T-helper 1 cell (primary cell): ENCODE measurements around the gene ATP5F1B.
A peak's percentile ranks its signal among the peaks of the same experiment; 100 is the strongest.

ENCODE experiments used
- DNase-seq, 5 donors: peaks; one replicate each; pipeline ENCODE4 v3.0.0-alpha.2; 2012 to 2020

The ATP5F1B gene

DNA sequence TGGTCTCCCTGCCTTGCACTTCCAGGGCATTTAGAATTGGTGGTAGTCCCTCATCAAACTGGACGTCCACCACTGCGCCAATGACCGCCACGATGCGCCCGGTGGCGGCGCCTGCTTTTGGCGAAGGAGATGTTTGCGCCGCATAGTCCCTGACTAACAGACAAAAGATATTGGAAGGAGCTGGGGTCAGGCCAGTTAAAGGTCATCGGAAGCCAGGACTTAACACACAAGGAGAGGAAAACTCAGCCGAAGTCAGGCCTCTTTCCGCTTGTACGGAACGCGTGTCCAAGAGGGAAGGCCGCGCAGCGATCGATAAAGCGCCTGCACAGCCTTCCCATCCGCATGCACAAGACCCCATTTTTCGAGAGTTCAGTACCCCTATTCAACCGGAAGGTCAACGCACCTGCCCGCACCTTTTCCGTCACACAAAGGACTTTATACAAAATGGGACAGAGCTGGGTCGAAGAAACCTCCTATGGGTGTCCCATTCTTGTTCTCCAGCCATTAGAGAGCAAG is 525 bp downstream of the ATP5F1B start:
- DNase-seq = no peak

DNA sequence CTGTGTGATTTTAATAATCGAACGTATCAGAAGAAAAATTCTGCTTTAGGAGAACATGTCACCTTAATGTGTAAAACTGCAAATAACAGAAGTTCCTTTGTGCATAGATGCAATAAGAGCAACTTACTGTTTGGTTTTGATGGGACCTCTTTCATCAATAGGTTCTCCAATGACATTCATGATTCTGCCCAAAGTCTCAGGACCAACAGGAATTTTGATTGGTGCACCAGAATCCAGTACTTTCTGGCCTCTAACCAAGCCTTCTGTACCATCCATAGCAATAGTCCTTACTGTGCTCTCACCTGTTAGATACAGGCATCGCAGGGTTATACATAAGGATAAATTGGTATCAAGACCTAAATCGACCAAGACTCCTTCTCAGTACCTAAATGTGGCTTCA is 1.1 kb downstream of the ATP5F1B start:
- no peak for DNase-seq

DNA sequence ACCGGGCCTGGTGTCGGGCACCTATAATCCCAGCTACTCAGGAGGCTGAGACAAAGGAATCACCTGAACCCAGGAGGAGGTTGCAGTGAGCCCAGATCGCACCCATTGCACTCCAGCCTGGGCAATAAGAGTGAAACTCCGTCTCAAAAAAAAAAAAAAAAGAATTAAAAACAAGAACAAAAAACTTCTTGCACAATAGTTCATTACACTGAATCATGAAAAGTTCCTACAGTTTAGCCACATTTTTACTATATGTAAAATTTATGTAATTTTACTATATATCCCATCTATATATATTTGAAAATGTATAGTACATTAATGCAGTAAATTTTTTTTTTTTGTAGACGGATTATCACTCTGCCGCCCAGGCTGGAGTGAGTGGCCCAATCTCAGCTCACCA is 4.6 kb downstream of the ATP5F1B start:
- no peak for DNase-seq

DNA sequence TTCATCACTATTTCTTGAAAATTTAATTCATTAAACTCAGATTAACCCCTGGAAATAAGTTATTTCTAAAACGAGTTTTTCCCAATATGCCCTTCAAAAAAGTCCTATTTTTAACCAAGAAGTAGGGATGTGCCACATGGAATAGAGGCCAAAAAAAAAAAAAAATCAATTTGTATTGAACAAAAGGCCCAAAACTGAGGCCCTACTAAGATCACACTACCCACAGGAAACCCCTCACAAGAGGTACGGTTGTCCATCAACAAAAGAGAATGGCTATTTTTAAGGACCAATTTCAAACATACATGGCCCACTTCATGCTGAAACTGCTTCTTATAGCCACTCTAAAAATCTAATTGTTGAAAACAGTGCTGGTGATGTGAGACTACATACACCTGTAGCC is 8.2 kb downstream of the ATP5F1B start:
- DNase-seq = no peak

DNA sequence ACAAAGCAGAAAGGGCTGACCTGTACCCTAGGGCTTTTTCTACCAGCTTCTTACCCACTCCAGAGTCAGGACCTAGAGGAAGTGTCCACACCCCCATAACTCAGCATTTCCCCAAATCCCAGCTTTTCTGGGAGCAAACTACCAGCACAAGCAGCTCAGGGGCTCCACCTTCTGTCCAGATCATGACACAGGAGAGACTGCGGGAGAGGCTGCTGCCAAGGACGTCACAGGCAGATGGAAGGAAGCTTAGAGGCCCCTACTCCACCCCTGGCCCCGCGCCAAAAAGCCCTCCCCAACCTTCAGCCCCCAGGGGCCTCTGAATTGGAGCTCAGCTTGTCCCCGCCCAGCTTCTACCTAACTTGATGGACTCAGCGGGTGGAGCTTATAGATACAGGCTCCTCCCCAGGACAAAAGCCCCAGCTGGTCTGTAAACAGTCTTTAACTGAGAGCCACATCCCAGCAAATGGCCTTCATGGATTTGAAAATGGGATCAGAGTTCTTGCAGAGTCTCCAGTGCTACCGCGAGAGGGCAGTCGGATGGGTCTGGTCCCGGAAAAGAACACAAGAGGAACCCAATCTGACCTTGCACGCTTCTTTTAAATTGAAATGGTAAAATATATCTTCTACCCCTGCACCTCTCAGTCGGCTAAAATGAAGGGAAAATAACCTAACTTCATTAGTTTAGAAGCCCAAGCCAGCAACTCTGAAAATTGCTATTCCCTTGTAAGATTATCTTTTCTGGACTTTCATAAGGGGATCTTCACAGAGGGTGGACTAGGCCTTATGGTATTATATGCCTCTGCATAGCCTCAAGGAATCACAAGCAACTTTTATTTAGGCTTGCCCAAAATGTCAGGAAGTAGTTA is 8.9 kb downstream of the ATP5F1B start:
- peak; percentile 91 to 97 (median 94) for DNase-seq

DNA sequence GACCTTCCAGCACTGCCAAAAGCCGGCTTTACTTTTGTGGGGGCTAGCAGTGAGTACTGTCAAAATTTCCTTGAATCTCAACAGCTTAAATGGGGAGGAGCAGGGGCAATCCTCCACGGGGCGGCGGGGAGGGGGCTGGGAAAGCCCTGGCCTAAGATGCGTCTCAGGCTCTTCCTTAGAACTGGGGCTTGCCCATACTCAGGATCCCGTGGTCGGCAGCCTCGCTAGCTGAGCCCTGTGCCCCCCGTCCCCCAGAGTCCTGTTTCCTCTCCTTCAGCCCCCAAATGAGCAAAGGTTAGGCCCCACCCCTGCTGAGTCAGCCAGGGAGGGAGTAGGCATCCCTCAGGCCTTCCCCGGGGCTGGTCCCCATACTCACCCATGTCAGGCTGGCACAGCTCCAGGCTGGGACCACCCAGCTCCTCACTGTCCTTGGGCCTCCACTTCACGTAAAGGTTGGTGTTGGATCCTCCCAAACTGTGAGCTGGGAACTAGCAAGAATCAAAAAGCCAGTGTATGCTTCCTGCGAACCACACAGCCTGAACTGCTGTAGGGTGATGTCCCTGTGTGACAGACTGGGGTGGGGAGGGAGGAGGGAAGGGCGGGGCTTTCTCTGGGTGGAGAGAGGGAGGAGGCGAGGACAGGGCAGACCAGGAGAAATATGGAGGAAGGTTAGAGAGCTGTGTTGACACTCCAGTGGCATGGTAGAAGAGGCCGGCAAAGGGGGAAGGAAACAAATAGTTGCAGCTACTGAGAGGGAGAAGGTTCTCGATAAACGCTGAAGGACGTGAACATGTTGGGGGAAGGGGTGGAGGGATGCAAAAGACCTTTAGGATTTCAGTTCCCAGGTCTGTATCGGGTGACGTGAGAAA is 9.7 kb downstream of the ATP5F1B start:
- DNase-seq = peak; percentile 70 to 86 (median 81)

DNA sequence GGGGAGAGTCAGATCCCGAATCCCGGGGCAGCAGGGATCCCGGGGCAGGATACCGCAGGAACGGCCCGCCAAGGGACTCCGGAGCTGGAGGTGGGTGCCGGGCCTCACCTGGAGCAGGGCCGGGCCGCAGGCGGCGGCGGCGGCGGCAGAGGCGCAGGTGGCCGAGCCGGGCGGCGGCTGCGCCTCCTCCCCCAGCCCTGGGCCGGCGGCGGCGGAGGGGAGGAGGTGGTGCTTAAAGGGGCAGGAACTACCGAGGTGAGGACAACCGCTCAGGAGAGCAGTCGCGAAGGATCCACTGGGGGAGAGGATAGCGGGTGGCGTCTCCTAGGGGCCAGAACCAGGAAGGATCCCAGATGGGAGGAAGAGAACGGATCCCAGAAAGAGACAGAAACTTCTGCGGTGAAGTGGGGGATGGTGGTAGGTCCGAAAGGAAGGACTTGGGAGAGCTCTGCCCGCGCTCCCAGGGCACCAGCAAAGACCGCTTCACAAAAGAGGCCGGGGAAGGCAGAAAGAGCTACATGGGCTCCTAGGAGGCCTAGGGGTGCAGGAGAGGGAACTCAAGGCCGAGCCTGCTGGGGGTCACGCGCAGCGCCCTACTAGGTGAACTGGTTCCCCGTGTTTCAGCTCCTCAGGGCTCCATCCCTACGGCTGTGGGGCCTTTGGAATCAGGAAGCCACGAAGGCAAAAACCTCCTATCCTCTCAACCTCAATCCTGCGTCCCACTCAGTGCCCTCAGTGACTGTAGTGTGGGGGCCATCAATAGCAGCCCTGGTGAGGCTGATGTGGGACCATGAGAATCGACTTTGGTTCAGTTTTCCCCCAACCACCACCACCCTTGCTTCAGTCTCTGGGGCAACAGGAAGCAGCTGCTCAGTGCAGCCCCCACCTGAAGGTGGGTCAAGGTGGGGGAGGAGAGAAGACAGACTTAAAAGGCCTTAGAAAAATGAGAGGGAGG is 10.7 kb downstream of the ATP5F1B start:
- peak; percentile 43 to 71 (median 56) for DNase-seq

DNA sequence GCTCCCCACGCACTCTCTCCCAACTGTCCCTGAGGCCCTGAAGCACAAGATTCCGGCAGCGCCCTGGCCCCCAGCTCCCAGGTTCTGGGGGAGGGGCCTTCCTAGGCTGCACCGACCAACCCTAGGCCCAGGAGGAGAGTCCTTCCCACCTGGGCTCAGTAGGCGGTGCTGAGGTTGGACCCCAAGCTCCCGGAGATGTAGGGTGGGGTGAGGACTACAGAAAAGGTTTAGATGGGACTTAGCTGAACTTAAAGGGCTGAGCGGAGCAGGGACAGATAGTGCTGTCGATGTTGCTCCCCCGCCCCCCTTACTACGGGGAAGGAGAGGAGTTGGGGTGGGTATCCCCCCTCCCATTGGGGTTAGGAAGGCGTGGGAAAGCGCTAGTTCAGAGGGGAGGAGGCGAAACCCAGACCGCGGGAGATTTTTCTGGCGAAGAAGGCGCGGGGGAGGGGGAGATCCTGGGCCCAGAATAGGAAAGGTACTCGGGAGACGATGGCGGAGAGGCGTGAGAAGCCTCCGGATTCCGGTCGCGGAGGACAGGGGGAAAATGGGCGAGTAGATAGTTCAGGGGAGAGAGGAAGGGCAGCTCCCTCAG is 11.4 kb downstream of the ATP5F1B start:
- DNase-seq = no peak

DNA sequence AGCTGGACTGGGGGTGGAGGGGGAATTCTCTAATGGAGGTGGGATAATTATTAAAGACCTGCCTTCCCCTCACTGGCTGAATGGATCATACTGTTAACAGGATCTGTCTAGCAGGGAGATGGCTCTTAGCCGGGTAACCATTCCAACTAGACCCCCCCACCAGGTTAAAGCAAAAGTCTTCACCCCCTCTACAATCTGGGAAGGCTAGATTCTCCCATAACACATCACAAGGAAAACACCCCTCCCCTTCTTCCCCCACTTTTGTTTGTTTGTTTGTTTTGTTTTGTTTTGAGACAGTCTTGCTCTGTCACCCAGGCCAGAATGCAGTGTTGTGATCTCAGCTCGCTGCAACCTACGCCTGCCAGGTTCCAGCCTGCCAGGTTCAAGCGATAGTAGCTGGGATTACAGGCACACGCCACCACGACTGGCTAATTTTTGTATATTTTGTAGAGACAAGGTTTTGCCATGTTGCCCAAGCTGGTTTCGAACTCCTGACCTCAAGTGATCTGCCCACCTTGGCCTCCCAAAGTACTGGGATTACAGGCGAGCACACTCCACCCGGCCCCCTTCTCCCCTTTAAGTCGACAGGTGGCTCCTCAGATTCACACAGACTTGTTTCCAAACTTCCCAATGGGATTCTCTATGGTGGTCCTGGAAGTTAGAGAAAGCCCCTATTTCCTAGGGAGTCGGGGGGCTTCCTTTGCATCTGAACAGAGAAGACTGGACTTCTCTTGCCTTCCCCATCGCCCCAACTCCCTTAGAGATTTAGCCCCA is 12.1 kb downstream of the ATP5F1B start:
- no peak for DNase-seq

DNA sequence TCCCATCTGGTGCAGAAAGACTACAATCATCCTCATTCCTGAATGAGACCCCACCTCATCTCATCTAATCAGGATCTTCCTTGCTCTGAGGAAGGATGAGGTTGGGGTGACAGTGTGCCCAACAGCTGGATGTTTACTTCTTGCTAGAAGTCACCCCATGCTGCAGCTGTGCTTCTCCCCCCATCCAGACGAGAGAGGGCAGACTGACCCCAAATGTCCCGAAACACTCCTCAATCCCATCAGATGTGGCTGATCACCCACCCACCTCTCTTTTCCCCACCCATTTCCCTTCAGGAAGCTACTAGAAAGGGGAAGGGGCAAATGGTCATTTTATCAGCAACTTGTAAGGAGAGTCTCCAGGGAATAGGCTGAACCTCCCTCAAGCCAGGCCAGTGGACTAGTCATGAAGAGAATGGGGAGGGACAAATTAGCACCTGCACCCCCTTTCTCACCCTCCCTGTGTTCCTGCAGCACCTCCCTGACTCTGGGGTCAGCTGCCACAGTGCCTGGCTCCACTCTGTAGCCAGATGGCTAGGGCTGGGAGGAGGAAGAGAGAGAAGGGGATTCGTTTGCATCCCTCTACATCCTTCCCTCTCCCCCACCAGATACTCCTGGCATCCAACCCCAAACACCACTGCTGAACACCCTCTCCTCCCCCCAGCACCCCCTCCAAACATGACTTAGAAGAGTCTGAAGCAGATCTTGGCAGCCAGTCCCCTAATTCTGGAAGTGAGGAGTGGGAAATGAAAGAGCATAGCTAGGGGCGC is 12.9 kb downstream of the ATP5F1B start:
- DNase-seq = no peak

DNA sequence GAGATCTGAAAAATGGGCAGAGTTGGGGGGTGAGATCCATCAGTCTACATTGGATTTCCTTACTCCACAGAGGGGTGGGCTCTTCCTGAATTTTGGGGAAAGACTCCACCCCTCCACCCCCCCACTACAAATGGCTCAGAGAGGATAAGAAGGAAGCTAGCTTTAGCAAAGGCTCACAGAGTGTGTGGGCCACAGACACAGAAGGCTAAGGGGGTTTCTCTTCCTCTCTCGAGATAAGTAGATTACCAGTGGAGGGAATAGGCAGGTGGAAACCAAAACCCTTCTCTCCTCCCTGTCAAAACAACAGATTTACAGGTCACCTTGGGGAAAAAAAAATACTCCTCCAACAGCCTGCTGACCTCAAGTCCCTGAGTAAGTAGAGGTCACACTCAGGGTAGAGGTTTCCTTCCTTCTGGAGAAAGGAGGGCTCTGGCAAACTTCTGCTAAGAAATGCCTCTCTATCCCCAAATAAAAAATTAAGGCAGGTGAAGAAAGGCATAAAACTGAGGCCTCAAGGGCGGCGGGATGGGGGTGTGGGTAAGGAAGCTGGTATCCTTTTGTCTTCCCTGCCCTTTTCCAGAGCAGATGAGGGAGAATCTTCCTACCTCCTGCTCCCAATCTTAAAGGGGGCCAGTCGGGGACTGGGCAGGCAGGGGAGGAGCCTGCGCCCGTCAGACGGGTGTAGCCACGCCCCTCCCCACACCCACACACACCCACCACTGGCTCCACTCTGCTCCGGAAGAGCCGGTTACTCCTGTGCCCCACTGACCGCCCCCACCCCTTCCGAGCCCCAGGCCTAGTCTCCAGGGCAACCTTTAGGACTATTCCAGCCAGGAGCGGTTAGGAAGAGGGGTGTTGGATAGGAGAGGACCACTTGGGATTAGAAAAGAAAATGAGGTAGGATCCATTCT is 13.7 kb downstream of the ATP5F1B start:
- DNase-seq = peak; percentile 33 to 62 (median 38)

DNA sequence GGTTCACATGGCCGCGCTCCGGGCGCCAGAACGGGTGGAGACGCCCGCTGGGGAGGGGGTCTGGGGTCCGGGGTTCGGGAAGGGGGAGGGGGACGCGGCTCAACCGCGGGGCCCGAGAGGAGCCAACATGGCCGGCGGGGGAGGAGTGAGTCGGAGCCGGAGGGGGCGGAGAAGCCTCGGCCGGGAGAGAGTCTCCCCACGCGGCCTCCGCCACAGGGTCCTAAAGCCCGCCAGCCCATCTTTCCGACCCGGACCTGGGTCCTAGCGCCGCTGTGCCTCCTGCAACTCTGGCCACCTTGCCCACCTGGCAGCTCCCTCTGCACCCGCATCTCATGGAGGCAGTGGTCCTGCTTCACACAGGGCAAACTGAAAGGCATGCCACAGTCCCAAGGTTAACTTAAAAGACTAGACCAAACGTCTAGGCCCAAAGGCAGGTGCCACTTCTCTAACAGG is 15.6 kb downstream of the ATP5F1B start, which contains the start of gene BAZ2A:
BAZ2A (minus strand) TSS at position 147 of the 453 bp plus-strand sequence. CDS start 12,796 bp downstream, outside the sequence.
- DNase-seq = peak; percentile 71 to 85 (median 77)

DNA sequence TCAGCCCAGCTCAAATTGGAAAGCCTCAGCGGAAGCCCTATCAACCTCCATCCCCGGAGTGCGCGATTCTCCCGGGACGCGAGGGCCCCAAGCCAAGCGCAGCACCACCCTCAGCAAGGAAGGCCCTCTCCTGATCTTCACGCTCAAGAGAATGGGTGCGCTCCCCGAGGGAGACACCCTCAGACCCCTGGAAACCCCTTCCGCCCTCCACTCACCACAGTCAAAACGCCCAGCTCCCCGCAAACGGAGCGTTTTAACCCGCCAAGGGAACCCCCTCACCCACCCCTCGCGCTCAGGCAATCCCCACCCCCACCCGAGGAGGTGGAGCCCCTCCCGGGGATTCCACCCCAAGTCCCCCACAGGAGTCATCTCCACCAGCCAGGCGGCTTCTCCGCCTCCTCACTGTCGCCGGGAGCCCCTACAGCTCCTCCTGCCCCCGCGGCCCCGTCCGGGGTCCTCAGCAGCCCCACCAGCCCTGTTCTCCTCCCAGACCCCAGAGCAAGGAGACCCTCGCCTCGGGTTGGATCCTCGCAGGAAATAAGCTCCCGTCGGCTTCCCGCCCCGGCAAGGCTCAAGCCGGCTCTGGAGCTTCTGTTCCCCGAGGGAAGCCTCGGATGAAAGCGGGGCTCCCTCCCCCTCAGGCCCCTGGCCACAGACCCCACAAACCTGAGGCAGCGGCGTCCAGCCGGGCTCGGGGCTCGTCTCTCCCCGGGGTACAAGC is 16.2 kb downstream of the ATP5F1B start:
- DNase-seq = peak in 4 of 5 donors; percentile 27 to 53 (median 41)

DNA sequence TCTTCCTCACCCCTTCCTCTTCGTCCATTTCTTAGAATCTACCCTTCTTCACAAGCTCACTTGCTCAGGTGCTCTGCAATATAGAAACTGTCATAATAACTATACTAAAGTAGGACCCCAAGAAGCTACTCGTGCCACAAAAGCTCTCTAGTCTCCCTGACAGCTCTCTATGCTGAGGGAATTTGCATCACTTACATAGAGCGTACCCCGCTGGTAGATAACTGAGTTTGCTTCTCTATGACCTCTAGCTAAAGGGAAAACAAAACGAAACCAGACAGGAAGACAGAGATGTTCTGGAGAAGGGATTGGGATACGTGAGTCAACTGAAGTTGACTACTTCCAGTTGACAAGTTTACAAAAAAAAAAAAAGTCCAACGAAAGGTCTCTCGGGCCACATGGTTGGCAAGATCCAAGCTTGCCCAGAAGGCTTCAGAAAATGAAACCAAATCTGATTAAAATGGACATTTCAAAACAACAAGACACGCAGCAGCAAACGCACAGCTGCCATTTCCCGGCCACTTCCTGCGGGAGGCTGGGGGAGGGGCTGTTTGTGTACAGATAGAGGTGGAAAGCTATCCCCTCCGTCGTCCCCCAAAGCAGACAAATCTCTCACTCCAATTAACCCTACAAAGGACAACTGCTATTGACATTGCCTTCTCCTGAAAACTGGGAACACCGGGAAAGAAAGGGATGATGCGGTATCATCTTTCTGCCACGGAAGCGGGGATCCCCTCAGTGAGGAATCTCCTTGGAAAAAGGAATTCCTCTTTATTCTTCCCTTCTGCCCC is 16.9 kb downstream of the ATP5F1B start:
- DNase-seq = peak; percentile 35 to 69 (median 58)

DNA sequence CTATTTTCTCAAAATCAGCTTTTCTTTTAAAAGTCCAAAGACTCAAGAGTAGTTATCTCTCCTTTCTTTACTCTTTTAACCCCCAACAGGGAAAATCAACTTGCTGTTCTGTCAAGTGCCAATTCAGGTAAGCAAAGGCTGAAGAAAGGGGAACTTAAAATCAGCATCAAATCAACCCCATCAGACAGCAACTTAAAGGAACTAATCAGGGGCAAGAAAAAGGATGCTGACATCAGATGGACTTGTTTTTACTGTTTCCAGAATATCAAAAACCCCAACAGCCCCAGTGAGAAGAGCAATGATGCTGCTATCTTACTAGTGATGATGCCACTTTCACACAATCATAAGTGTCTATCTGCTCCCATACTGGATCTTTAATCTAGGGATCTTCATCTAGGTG is 19.1 kb downstream of the ATP5F1B start:
- no peak for DNase-seq

DNA sequence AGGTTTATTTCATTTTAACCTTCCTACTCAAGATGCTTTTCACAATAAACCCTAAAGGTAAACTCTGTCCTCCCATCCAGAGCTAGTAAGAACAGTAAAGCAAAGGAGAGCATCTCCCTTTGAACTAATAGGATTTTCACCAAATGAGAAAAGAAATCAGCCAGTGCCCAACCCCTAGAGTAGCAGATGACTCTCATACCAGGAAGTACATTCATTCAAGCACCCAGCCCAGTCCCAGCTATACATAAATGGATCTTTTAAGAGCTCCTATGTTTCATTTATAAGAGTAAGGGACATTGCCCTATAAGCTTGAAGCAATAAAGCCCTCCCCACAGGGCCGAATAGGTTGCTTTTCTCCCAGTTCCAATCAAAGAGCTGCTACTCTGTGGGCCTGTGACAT is 23.2 kb downstream of the ATP5F1B start:
- no peak for DNase-seq

DNA sequence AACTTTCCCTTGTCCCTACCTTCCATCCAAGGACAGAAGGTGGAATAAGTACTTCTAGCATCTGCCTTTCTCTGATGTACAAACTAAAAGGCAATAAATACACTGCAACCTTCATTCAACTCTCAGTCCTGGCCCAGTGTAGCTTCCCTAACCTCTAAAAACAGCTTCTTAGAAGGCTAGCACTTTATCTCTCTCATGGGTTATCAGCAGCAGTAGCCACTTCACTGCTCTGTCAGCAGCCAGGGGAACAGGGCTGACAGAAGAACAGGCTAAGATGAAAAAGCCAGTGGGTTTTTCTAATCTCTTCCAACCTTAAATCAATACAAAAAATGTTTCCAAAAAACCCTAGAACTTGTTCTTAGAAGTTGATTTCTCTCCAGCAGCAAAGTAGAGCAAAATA is 28.9 kb downstream of the ATP5F1B start:
- no peak for DNase-seq
